ELR (cell line): ENCODE results near the gene GPX5.
"Not testable (repeated sequence)": the region's sequence is repeated elsewhere in the genome, so short reads cannot be mapped to it uniquely, and the experiment has no call there.

Source experiments
- DNase-seq: peaks from one replicate; pipeline ENCODE4 v3.0.0-alpha.2; 2015; ENCODE audit warnings: low read depth

GPX5 gene, protein sequence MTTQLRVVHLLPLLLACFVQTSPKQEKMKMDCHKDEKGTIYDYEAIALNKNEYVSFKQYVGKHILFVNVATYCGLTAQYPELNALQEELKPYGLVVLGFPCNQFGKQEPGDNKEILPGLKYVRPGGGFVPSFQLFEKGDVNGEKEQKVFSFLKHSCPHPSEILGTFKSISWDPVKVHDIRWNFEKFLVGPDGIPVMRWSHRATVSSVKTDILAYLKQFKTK

DNA sequence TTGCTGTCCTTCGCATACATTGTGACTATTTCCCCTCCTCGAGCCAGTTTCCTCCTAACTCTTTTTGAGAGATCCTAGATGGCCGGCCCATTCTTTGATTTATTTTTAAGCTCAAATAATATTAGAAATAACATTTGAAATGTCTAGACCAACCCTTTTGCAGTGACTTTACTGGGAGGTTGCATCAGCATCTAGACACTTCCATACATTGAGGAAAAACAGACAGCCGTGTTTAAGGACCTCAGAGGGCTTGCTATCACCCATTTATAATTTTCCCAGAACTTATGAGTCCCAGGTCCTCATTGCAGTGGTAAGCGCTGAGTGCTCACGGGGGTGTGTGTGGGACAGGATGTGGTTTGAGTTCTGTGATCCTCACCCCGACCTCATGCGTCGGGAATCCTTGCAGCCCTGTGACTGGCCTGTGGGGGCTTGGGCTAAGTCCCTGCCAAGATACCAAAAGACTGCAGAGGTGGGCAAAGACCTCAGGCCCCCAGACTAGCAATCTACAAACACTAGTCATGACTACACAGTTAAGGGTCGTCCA lies at the start of gene GPX5:
Gene GPX5 (plus strand): TSS at position 386 of the 544 bp plus-strand sequence. CDS start 133 bp downstream, at position 519.
- peak; percentile 41 for DNase-seq

DNA sequence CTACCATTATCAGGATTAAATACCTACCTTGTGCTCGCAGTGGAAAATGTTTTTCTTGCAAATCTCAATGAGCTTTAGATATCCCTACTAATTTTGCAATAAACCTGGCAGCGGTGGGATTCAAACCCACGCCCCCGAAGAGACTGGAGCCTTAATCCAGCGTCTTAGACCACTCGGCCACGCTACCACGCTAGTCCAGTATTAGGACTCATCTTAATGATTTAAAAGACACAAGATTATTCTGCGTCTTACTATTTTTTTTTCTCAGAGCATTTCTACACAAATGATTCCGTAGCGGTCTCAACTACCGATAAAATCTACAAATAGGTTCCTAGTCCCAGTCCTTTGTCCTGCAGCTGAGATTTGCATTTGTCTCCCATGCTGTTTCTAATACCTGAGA lies 47.2 kb upstream of the GPX5 start:
- peak; percentile 24 for DNase-seq

DNA sequence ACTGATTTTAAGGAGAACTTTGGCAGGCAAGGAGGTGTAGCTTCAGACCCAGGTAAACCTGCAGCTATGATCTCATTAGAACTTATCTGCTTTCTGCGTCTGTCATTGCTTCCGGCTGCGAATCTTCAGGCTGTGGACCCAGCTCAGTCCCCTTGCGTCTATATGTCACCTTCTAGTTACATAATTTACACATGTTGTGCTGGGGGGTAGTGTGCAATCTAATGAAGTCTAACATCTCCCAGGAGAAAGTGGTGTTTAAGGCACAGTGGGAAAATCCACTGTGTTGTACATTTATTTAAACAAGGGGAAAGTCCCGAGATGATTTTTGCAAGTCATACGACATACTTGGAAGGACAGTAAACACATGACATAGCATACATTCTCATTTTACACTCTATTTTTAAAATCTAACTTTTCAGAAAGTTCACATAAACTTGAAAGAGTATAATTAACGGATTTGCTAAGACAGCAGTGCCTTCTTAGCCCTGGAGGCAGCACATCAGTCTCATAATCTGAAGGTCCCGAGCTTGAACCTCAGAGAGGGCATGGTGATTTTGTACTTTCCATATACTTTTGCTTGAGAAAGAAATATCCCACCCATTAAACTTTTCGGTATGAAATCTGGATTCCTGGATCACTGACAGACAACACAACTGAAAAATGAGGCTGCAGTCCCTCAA lies 45.3 kb upstream of the GPX5 start:
- no peak for DNase-seq

DNA sequence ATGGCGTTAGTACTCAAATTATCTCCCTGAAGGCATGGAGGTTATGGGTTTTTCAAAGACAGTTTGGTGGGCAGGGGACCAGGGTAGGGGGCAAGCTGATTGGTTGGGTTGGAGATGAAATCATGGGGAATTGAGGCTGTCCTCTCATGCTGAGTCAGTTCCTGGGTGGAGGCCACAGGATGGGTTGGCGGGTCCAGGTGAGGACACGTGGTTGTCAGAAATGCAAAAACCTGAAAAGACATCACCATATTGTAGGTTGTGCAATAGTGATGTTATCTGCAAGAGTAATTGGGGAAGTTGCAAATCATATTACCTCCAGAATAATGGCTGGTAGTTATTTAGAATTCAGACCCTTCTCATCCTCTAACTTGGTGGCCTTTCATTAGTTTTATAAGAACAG lies 40.2 kb upstream of the GPX5 start:
- no peak for DNase-seq

DNA sequence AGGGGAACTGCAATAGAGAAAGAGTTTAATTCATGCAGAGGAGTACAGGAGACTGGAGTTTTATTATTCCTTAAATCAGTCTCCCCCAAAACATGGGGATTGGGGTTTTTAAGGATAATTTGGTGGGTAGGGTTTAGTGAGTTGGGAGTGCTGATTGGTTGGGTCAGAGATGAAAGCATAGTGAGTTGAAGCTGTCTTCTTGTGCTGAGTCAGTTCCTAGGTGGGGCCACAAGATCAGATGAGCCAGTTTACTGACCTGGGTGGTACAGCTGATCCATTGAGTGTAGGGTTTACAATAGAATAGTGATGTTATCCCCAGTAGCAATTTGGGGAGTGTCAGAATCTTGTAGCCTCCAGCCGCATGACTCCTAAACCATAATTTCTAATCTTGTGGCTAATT lies 39.1 kb upstream of the GPX5 start:
- no peak for DNase-seq

DNA sequence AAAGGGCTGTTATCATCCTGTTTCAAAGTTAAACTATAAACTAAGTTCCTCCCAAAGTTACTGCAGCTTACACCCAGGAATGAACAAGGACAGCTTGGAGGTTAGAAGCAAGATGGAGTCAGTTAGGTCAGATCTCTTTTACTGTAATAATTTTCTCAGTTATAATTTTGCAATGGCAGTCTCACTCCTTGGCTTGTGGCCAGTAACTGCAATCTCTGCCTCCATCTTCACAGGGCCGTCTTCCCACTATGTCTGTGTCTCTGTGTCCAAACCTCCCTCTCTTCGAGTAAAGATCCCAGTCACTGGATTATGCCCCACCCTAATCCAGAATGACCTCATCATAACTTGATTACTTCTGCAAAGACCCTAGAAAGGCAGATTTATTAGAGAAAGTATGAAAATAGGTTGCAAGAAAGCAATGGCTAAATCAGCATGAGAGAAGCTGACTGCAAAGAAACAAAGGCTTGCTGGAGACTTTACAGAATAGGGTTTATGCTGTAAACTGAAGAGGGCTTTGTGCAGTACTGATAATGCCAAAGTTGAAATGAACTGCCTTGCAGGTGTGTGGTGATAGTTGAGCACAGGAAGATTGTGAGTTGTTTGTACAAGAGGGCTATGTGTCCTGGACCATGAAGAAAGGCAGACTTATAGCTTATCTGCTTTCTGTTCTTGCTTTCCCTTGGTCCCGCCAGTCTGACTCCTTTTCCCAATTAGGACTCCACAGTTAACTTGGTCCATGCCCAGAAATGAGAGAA lies 38.5 kb upstream of the GPX5 start:
- no peak for DNase-seq

DNA sequence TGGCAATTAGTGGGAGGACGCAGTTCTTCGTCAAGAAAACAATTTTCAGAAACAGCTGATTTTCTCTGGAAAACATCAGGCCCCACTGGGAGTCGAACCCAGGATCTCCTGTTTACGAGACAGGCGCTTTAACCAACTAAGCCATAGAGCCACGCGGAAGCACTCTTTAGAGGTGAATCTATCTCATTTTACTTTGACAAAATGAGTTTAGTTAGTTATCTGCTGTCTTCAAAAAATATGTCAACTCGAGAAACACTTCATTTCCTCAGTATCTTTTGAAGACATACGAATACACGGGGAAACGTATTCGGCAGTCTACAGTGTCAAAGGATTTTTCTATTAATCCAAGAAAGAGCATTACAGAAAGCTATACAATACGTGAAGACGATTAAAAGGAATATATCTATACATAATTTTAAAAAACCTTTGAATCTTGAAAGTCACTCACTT lies 36.7 kb upstream of the GPX5 start:
- DNase-seq: peak; percentile 85

DNA sequence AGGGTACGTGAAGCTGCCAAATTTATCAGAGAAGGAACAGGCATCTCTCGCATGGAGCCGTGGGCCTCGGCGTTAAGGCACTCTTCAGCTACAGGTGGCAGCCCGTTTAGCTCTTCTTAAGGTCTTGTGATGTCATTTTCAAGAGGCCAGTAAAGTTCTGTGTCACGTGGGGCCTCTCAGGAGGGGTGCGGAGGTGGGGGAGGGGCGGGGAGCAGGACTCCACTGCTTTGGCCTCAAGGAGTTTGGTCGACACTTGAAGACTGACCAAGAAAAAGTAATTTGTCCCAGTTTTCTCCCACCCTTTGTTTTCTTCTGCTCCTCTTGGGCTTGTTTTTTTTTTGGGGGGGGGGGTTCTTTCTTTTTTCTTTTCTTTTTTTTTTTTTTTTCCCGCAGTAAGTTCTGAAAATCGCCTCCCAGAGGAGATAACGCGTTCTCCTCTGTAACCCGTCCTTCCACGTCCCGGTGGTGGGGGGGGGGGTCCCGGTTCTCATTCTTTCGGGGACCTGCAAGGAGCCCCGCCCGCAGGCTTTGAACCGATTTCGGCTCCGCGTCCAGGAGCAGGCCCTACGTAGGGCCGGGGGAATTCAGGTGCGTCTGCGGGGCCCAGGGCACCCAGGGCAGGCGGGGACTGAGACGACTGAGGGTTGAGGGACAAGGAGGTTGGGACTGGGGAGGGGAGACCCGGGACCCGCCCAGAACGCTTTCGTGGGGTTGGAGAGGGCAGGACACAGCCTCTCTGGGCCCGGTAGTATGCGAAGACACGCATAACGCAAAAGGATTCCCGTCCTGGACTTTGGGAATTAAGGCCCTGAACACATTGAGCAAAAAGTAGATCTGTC lies 36.1 kb upstream of the GPX5 start:
- DNase-seq: peak; percentile 88

DNA sequence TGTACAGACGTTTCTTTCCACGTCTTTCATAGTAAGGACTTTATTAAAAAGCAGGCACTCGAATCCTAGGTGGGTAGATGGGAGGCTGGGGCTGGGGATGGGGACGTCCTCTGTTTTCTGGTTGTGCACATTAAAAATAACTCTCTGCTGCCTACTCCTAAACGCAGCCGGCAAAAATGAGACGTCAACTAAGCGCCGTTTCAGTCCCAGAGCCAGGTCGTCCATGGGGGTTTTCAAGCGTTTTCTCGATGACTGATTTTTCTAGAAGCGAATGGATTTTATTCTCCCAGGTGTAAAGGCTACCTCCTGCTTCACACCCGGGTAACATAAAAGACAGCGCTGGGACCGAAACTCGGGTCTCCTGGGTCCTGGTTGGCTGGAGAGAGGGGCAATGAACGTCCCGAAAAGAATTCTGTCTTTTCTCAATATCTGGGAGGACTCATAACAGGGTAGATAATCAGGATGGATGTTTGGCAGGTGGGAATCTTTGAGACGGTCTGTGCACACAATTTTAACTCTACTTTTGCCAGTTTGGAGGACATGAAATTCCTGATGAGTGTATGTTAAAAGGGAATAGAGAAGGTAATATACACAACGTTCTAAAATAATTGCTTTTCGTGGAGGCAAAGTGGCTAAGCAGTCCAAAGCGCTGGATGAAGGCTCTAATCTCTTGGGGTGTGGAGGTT lies 35.3 kb upstream of the GPX5 start:
- DNase-seq: peak; percentile 28

DNA sequence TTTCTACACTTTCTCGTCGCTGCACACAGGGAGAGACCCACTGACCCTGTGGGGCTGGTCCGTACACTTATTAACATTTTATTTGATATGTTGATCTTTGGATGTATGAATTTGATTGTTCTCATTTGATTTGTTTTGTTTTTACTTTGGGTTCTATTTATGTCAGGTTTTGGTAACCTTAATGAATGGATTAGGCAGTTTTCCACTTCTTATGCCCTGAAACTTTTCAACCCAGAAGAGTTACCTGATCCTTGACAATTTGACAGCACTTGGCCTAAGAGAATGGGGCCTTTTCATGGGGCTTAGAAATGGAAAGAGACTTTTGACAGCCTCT lies 33.7 kb upstream of the GPX5 start:
- no peak for DNase-seq

DNA sequence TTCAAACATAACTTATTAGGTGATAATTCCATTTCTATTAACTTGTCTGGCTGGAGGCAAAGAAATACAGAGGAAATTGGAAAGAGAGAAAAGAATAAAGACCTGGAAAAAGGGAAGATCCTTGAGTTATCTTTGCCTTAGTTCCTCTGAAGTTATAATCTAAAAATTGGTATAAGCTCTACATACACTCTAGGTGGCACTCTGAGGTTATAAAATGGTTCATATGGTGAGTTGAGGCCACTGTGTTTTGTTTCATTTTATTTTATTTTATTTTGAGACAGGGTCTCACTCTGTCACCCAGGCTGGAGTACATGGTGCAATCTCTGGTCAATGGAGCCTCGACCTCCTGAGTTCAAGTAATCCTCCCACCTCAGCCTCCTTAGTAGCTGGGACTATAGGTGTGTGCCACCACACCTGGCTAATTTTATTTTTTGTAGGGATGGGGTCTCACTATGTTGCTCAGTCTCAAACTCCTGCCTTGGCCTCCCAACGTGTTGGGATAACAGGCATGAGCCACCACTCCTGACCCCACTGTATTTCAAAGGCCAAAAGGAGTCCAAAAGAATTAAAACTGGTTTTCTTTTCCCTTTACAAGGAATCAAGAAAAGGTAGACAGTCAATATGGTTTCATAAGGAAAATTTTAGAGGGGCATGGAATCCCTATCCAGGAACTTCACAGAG lies 29.4 kb upstream of the GPX5 start:
- DNase-seq: peak; percentile 34

DNA sequence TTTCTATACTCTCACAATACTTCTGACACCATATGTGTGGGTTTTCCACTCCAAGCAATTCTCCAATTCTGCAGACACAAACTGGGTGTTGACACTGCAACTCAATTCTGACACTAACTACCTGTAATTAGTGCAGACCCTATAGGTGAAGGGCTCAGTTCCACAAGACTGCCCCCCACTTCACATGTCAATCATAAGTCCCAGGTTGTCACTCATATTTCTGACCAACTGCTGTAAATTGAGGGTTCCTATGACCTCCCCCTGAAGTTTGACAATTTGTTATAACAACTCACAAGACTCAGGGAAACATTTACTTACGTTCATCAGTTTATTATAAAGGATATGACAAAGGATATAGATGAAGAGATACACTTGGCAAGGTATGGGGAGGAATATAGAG lies 28.4 kb upstream of the GPX5 start:
- no peak for DNase-seq

DNA sequence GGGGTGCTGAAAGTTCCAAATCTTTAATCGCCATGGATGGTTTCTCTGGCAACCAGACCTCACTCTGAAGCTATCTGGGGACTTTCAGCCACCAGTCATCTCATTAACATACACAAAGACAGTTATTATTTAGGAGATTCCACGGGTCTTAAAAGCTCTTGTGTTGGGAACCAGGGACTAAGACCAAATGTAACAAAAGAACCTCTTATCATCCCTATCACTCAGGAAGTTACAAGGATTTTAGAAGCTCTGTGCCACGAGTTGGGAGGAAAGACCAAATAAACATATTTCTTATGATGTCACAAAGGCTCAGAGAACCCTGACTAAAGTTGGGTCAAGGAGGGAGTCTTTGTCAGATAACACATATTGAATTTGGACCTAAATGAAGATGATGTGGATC lies 27.8 kb upstream of the GPX5 start:
- no peak for DNase-seq

DNA sequence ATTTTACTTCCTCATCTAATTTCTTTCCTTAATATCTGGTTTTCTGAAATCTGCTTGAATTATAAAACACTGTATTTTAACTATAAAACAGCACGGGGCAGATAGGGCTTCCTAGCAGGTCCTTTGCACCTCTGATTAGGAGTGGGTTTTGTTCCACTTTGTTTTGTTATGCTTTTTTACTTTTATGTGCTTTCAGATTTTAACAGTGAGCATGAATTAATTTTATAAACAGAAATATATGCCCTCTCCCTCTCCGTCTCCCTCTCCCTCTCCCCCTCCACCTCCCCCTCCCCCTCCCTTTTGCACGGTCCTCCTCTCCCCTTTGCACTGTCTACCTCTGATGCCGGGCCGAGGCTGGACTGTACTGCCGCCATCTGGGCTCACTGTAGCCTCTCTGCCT lies 24.4 kb upstream of the GPX5 start:
- DNase-seq: no peak

DNA sequence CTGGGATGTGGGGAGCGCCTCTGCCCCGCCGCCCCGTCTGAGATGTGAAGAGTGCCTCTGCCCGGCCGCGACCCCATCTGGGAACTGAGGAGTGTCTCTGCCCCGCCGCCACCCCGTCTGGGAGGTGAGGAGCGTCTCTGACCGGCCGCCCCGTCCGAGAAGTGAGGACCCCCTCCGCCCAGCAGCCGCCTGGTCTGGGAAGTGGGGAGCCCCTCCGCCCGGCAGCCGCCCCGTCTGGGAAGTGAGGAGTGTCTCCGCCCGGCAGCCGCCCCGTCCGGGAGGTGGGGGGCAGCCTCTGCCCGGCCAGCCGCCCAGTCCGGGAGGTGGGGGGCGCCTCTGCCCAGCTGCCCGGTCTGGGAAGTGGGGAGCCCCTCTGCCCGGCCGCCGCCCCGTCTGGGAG lies 23.5 kb upstream of the GPX5 start:
- not testable (repeated sequence) for DNase-seq

DNA sequence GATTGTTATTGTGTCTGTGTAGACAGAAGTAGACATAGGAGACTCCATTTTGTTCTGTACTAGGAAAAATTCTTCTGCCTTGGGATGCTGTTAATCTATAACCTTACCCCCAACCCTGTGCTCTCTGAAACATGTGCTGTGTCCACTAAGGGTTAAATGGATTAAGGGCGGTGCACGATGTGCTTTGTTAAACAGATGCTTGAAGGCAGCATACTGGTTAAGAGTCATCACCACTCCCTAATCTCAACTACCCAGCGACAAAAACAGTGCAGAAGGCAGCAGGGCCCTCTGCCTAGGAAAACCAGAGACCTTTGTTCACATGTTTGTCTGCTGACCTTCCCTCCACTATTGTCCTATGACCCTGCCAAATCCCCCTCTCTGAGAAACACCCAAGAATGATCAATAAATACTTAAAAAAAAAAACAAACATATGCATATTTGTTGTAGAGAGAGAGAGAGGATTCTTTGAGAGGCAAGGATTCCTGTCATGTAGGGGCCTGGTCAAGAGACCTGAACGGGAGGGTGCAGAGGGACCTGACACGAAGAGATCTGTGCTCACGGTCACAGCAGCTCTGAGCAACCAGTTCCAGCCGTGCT lies 22.9 kb upstream of the GPX5 start:
- not testable (repeated sequence) for DNase-seq

DNA sequence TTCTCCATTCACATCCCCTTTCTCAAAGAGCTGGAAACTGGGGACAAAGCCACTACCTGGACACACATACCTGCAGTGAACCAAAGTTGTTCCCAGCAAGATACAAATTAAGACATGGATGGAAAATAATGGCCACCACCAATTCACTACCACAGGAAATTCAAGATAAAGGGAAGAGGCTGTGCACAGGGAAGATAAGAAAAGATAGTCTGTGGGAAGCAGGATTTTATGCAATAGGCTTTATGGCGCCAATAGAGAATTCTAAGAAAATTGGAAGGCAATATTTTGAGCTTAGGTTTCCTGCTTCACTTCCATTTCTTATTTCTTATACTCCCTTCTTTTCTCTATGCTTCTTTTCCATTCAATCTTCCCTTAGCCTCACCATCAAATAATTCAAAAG lies 19.9 kb upstream of the GPX5 start:
- no peak for DNase-seq

DNA sequence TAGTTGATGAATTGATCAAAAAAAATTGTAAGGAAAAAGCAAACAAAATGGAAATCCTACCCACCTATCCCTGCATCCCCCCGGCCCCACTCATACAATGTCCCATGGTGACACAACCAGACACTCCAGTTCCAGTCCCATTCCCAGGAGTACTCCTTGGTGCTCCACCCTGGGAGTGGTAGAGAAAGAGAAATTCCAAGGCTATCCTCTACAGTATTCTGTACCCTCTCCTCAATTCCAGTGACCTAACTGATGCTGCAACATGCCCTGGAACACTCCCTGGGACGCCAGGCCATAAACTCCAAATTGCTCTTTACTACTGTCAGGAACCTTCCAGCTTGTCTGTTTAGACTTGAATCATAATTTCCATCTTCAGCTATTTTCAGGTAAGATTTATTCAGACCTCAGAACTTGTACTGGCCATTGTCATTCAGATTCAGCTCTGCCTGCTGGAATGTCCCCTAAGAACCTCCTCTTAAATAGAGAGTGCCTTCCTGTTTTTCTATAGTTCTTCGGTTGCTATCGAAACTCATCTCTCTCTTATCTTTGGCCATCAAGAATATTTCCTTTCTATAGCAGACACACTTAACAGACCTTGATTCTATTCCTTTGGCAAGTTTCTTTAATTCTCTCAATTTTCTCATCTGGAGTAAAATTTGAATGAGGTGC lies 18.7 kb upstream of the GPX5 start:
- no peak for DNase-seq

DNA sequence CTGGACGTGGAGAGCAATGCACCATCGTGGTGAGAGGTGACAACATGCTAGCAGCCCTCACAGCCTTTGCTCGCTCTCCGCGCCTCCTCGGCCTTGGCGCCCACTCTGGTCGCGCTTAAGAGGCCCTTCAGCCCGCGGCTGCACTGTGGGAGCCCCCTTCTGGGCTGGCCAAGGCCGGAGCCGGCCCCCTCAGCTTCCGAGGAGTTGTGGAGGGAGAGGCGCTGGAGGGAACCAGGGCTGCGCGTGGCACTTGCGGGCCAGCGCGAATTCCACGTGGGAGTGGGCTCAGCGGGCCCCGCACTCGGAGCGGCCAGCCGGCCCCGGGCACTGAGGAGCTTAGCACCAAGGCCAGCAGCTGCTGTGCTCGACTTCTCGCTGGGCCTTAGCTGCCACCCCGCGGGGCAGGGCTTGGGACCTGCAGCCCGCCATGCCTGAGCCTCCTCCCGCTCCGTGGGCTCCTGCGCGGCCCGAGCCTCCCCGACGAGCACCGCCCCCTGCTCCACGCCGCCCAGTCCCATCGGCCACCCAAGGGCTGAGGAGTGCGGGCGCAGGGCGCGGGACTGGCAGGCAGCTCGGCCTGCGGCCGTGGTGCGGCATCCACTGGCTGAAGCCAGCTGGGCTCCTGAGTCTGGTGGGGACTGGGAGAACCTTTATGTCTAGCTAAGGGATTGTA lies 13.9 kb upstream of the GPX5 start:
- no peak for DNase-seq
